ENCODE data around the gene ANKRD62.

Gene ANKRD62

GRCh38 chr18:12093520-12094257, at the start of gene ANKRD62:
TSS of gene ANKRD62 (plus strand) at chr18:12093843. CDS start at chr18:12094018, 175 bp downstream.
- Histone ChIP-seq H3K4me3 (ENCODE audit: low read length) (no peak within 1 kb of the TSS), H3K9ac (ENCODE audit: low read length) (no peak within 1 kb of the TSS), H3K4me1 (ENCODE audit: control insufficient read depth, insufficient read depth, low read length) (no peaks in the 10 kb centered on the region), H3K27me3 (replicated peaks; ENCODE audit: control insufficient read depth, insufficient read depth, low read length) (peaks cover 4% of the 10 kb centered on the region), H3K36me3 (ENCODE audit: control insufficient read depth, insufficient read depth, low read length, severe bottlenecking) (no peaks in the 10 kb centered on the region), H3K9me3 (ENCODE audit: control insufficient read depth, low read length) (no peaks in the 10 kb centered on the region)
- no peak for DNase-seq (ENCODE audit: low read depth)

GRCh38 chr18:12044591-12044990, 49.1 kb upstream of the ANKRD62 start:
- Histone ChIP-seq H3K9me3 (ENCODE audit: control insufficient read depth, low read length) (no peaks in the 10 kb centered on the region), H3K4me1 (ENCODE audit: control insufficient read depth, insufficient read depth, low read length) (peaks cover 16% of the 10 kb centered on the region), H3K27me3 (replicated peaks; ENCODE audit: control insufficient read depth, insufficient read depth, low read length) (peaks cover 3% of the 10 kb centered on the region), H3K4me3 (ENCODE audit: low read length) (no peak overlapping the region), H3K9ac (ENCODE audit: low read length) (no peak overlapping the region), H3K36me3 (ENCODE audit: control insufficient read depth, insufficient read depth, low read length, severe bottlenecking) (no peaks in the 10 kb centered on the region)
- DNase-seq (ENCODE audit: low read depth) = no peak

- H3K9me3 ChIP-seq (ENCODE audit: control insufficient read depth, low read length) = no peaks in the 10 kb centered on the region
- H3K4me1 ChIP-seq (ENCODE audit: control insufficient read depth, insufficient read depth, low read length) = peaks cover 14% of the 10 kb centered on the region
- no peak for DNase-seq (ENCODE audit: low read depth)
- no peak overlapping the region for H3K4me3 ChIP-seq (ENCODE audit: low read length)
- no peak overlapping the region for H3K9ac ChIP-seq (ENCODE audit: low read length)
- no peaks in the 10 kb centered on the region for H3K36me3 ChIP-seq (ENCODE audit: control insufficient read depth, insufficient read depth, low read length, severe bottlenecking)
- peaks cover 3% of the 10 kb centered on the region for H3K27me3 ChIP-seq (replicated peaks; ENCODE audit: control insufficient read depth, insufficient read depth, low read length)
Observed at GRCh38 chr18:12046046-12046750, 47.4 kb upstream of the ANKRD62 start.

- Histone ChIP-seq H3K9ac (ENCODE audit: low read length) (no peak overlapping the region), H3K4me3 (ENCODE audit: low read length) (no peak overlapping the region), H3K36me3 (ENCODE audit: control insufficient read depth, insufficient read depth, low read length, severe bottlenecking) (no peaks in the 10 kb centered on the region), H3K9me3 (ENCODE audit: control insufficient read depth, low read length) (no peaks in the 10 kb centered on the region), H3K27me3 (replicated peaks; ENCODE audit: control insufficient read depth, insufficient read depth, low read length) (peaks cover 3% of the 10 kb centered on the region), H3K4me1 (ENCODE audit: control insufficient read depth, insufficient read depth, low read length) (peaks cover 8% of the 10 kb centered on the region)
- no peak for DNase-seq (ENCODE audit: low read depth)
Observed at GRCh38 chr18:12046751-12047335, 46.8 kb upstream of the ANKRD62 start.

- Histone ChIP-seq H3K4me1 (ENCODE audit: control insufficient read depth, insufficient read depth, low read length) (peaks cover 5% of the 10 kb centered on the region), H3K4me3 (ENCODE audit: low read length) (no peak overlapping the region), H3K9me3 (ENCODE audit: control insufficient read depth, low read length) (no peaks in the 10 kb centered on the region), H3K9ac (ENCODE audit: low read length) (no peak overlapping the region), H3K27me3 (replicated peaks; ENCODE audit: control insufficient read depth, insufficient read depth, low read length) (peaks cover 3% of the 10 kb centered on the region), H3K36me3 (ENCODE audit: control insufficient read depth, insufficient read depth, low read length, severe bottlenecking) (no peaks in the 10 kb centered on the region)
- no peak for DNase-seq (ENCODE audit: low read depth)
Observed at GRCh38 chr18:12048010-12048826, 45.4 kb upstream of the ANKRD62 start.

- Histone ChIP-seq H3K27me3 (replicated peaks; ENCODE audit: control insufficient read depth, insufficient read depth, low read length) (peaks cover 3% of the 10 kb centered on the region), H3K9me3 (ENCODE audit: control insufficient read depth, low read length) (no peaks in the 10 kb centered on the region), H3K36me3 (ENCODE audit: control insufficient read depth, insufficient read depth, low read length, severe bottlenecking) (no peaks in the 10 kb centered on the region), H3K9ac (ENCODE audit: low read length) (no peak overlapping the region), H3K4me3 (ENCODE audit: low read length) (no peak overlapping the region), H3K4me1 (ENCODE audit: control insufficient read depth, insufficient read depth, low read length) (peaks cover 5% of the 10 kb centered on the region)
- DNase-seq (ENCODE audit: low read depth) = peak; percentile 32
Observed at GRCh38 chr18:12048827-12049175, 44.8 kb upstream of the ANKRD62 start.

- Histone ChIP-seq H3K9me3 (ENCODE audit: control insufficient read depth, low read length) (no peaks in the 10 kb centered on the region), H3K4me1 (ENCODE audit: control insufficient read depth, insufficient read depth, low read length) (peaks cover 5% of the 10 kb centered on the region), H3K4me3 (ENCODE audit: low read length) (no peak overlapping the region), H3K27me3 (replicated peaks; ENCODE audit: control insufficient read depth, insufficient read depth, low read length) (peaks cover 3% of the 10 kb centered on the region), H3K36me3 (ENCODE audit: control insufficient read depth, insufficient read depth, low read length, severe bottlenecking) (no peaks in the 10 kb centered on the region), H3K9ac (ENCODE audit: low read length) (no peak overlapping the region)
- DNase-seq (ENCODE audit: low read depth) = no peak
Observed at GRCh38 chr18:12049978-12050811, 43.4 kb upstream of the ANKRD62 start.

GRCh38 chr18:12052866-12053265, 40.8 kb upstream of the ANKRD62 start:
- Histone ChIP-seq H3K4me1 (ENCODE audit: control insufficient read depth, insufficient read depth, low read length) (peaks cover 7% of the 10 kb centered on the region), H3K4me3 (ENCODE audit: low read length) (no peak overlapping the region), H3K27me3 (replicated peaks; ENCODE audit: control insufficient read depth, insufficient read depth, low read length) (no peaks in the 10 kb centered on the region), H3K9ac (ENCODE audit: low read length) (no peak overlapping the region), H3K36me3 (ENCODE audit: control insufficient read depth, insufficient read depth, low read length, severe bottlenecking) (no peaks in the 10 kb centered on the region), H3K9me3 (ENCODE audit: control insufficient read depth, low read length) (no peaks in the 10 kb centered on the region)
- no peak for DNase-seq (ENCODE audit: low read depth)

- no peak for DNase-seq (ENCODE audit: low read depth)
- Histone ChIP-seq H3K9me3 (ENCODE audit: control insufficient read depth, low read length) (no peaks in the 10 kb centered on the region), H3K36me3 (ENCODE audit: control insufficient read depth, insufficient read depth, low read length, severe bottlenecking) (no peaks in the 10 kb centered on the region), H3K27me3 (replicated peaks; ENCODE audit: control insufficient read depth, insufficient read depth, low read length) (no peaks in the 10 kb centered on the region), H3K9ac (ENCODE audit: low read length) (no peak overlapping the region), H3K4me1 (ENCODE audit: control insufficient read depth, insufficient read depth, low read length) (peaks cover 7% of the 10 kb centered on the region), H3K4me3 (ENCODE audit: low read length) (no peak overlapping the region)
Observed at GRCh38 chr18:12053289-12053688, 40.4 kb upstream of the ANKRD62 start.

- Histone ChIP-seq H3K9me3 (ENCODE audit: control insufficient read depth, low read length) (no peaks in the 10 kb centered on the region), H3K36me3 (ENCODE audit: control insufficient read depth, insufficient read depth, low read length, severe bottlenecking) (no peaks in the 10 kb centered on the region), H3K4me1 (ENCODE audit: control insufficient read depth, insufficient read depth, low read length) (peaks cover 2% of the 10 kb centered on the region), H3K4me3 (ENCODE audit: low read length) (no peak overlapping the region), H3K27me3 (replicated peaks; ENCODE audit: control insufficient read depth, insufficient read depth, low read length) (peaks cover 4% of the 10 kb centered on the region), H3K9ac (ENCODE audit: low read length) (no peak overlapping the region)
- no peak for DNase-seq (ENCODE audit: low read depth)
Observed at GRCh38 chr18:12056034-12056883, 37.4 kb upstream of the ANKRD62 start.

Data from adipocyte (in vitro differentiated cells).